ENCODE measurements around the gene CAMTA1.
"Not testable (repeated sequence)": the region's sequence is repeated elsewhere in the genome, so short reads cannot be mapped to it uniquely, and the experiment has no call there.

Gene CAMTA1

DNA sequence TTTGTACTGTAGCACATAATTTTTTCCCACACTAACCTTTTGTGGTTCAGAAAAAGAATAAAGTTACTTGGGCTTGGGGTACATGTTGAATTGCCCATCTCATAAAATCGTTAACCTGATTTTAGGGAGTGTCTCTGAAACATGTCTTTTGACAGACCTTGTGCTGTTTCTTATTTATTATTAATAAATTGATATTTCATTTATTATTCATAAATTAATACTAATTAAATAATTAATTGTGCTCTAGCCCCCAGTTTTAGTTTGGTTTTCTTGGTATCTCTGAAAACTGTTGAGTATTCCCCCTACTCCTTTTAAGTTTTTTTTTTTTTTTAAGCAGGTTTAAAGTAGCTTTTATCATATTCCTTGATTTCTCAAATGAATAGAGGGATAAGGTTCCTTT, 27.9 kb downstream of the CAMTA1 start:
- DNase-seq, result no peak

DNA sequence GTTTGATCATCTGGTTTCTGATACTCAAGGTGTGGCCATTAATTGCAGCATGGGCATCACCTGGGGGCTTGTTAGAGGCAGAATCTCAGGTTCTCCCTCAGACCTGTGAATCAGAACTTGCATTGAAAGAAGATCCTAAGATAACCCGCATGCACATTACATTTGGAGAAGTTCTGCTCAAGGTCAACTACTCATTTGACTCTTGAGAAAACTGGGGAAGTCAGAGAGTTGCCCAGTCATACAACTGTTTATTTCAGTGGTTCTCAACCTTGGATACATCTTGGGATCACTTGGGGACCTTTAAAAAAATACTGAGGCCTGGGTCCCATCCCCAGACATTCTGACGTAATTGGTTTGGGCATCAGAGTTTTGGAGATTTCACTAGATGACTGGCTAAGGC, 30.5 kb downstream of the CAMTA1 start:
- DNase-seq, result no peak

DNA sequence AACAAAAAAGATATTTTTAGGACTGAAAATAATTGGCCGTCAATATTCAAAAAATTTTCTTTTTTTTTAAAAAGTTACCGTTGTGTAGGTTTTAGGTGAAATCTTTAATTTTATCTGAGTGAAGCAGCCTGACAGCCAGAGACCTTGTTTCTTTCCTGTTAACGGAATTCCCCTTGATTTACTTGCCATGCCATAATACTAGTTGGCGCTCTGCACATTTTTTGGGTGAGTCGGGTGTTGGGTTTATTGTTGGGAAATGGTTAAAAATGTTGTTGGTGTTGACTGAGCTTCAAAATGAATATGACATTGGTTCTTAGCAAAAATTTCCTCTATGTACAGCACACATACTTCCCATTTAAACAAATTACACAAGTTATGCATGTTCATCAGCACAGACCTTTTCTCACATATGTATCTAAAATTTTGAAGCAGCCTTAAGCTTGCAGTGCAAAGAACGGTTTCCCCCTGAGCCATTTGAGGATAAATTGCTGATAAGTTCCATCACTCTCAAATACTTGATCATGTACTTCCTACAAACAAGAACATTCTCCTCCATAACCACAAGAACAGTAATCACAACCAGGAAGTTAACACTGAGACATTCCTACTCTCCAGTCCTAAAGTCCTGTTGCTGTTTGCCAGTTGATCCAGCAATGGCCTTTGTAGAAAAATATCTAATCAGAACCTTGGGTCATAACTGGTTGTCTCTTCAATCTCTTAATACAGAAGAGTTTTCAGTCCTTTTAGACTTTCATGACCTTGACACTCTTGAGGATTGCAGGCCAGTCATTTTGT, 34.2 kb downstream of the CAMTA1 start:
- no peak for DNase-seq

DNA sequence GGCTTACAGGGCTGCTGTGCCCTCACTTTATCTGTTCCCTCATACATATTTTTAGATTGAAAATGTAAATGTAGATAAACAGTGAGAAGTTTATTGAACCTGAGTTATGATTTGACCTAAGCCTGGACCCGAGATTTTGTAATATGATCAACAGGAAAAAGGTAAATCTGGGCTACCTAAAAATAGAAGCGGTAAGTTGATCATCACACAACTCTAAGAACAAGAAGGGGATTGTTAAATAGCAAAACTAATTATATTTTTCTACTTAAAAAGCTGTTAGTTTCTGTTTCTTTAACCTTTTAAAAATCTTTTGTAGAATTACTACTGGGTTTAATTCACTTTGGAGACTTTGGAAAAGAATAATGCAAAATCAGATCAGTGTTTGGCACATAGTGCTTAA, 35.6 kb downstream of the CAMTA1 start:
- no peak for DNase-seq

DNA sequence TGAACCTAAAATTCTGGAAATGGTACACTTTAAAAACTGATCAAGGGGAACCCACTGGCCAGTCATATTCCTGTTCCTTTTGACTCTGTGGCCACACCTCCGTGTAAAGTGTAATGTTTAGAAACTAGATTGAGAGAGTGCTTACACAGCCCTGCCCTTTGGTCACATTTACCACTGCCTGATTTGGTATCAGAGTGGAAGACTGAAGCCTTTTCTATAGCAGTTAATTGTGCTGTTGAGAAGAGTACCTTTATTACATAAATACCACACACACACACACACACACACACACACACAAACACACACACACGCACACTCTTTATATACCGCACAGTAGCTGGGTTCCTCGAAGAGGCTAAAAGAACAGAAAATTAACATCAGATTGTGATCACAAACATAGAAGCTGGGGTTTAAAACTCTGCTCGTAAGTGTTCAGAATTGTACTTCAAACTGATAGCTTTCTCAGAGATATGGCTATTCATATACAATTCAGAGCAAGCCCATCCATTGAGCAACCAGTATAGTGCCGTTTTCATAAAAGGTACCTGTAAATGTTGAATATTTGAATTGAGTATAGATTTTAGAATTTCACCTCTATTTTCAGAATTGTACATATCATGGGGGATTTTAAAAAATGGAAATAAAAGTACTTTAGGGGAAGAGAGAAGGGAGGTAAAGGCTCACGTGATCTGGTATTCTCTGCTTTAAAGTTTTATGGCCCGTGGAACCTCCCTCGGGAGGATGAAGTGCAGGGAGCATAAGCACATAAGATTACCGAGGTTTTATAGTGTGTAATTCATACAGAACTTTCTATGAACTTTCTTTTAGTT, 37.5 kb downstream of the CAMTA1 start:
- no peak for DNase-seq

DNA sequence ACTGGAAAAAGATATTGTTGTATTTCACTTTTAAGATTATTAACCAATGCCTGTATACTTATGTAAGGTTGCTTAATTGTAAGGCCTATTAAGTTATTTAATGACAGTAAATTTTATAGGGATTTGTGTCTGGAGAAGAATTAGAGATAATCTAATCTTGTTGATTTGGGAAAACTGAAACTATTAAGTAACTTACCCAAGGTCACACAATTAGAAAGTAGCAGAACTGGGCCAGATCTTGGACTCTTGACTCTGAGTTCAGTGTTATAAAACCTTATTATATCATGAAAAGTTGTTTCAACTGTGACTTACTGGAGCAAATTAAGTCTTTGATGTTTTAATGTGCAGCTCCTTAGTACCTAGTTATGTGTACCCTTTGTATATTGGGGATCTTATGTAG, 38.5 kb downstream of the CAMTA1 start:
- DNase-seq, result no peak

DNA sequence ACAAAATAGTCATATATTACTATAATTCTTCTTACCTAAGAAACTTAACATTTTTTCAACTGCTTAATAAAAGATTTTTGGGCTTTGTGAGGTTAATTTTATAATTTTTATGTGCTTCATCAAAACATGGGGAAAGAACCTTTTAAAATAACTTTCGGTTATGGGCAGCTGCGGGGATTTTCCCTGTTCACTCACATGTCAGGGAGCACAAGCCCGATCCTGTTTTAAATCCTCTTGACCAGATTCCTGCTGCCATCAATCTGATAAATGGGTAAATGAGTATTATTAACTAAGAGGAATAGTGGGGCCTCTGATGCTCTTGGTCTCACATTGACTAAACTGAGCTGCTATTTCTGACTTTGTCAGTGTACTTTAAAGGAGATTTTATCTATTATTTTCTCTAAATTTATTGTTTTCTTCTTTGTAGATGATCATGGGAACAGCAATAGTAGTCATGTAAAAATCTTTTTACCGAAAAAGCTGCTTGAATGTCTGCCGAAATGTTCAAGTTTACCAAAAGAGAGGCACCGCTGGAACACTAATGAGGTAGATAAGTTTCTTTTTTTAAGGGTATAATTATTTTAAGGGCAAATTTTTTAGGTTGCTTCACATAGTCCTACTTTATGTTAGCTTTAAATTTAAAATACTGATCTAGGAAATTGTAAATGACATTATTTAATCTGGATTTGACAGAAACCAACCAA, 39.6 kb downstream of the CAMTA1 start:
- DNase-seq, result no peak

DNA sequence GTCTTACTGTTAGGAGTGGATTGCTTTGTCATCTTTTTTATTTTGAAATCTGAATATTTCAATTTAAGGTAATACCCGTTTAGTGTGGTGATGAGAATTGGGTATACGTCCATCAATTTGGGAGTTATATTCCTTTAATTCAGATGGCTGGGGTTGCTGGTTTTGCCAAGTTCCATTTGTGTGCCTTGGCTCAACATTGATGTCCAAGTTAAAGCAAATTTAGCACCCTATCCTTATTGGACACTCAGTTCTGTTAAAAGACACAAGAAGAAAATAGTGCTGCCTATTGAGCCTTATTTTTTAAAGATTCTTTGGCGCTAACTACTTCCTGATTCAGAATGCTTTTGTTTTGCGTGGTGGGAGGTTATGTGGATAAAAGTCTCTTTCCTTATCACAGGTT, 40.6 kb downstream of the CAMTA1 start:
- DNase-seq, result no peak

DNA sequence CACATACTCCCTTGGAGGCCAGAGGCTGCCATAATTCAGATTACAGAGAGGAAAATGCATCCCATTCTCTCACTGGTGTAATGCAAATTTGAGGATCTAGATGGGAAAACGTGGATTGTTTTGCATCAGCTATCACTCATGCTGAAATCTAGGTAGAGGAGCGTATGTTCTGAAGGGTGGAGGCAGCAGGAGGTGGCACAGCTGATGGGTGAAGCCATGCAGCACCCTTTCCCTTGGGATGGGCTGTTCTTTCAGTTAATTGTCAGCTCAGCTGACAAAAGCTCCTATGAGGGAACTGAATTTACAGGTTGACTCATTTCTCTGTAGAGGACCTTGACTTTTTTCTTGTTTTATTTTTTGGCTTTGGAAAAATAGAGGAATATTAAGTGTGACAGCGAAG, 41.8 kb downstream of the CAMTA1 start:
- no peak for DNase-seq

DNA sequence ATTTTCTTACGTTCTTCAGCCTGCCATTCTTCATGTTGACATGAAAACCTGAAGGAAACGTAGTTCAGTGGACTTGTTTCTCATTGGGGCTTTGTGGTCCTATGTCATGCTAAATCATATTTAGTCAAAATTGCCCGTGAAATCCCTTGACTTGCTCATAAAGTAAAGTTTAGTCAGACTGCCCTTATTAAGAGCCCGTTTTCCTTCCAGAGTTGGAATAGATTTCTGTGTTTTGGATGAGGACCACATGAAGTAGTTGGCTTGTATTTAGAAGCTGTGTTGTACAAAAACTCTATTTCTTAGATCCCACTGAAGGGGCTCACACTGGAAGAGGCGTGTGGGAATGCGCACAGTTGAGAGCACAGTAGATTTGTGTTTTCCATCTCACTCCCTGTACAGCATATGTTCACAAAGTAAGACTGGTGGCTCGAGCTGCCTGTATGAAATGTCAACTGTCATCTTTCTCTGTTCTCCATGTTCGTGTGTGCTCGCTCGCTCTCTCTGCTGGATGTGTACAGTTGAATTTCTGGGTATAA, 42.4 kb downstream of the CAMTA1 start:
- DNase-seq, result no peak

DNA sequence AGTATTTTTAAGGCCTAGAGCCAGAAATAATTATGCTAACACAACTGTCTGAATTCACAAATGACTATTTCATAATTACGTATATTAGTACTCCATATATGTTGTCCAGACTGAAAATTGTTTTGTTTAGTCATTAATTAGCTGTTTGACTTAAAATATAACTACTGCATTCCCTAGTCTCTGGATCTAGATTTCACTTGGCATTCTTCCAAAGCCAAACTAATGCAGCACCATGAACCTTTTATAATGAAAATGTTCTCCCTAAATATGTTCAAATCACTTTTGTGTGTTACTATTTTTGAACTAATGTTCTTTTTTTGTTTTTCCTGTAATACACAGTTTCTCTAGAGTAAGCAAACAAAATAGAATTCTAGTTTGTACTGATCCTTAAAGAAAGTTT, 46.1 kb downstream of the CAMTA1 start:
- no peak for DNase-seq

DNA sequence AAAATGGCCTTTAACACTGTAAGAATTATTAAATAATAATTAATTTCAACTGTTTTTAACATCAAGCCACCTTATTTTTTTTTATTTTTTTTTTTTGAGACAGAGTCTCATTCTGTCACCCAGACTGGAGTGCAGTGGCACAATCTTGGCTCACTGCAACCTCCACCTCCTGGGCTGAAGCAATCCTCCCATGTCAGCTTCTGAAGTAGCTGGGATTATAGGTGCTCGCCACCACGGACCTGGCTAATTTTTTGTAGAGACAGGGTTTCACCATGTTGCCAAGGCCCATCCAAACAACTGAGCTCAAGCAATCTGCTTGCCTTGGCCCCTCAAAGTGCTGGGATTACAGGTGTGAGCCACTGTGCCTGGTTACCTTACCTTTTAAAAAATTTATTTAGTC, 46.8 kb downstream of the CAMTA1 start:
- not testable (repeated sequence) for DNase-seq

DNA sequence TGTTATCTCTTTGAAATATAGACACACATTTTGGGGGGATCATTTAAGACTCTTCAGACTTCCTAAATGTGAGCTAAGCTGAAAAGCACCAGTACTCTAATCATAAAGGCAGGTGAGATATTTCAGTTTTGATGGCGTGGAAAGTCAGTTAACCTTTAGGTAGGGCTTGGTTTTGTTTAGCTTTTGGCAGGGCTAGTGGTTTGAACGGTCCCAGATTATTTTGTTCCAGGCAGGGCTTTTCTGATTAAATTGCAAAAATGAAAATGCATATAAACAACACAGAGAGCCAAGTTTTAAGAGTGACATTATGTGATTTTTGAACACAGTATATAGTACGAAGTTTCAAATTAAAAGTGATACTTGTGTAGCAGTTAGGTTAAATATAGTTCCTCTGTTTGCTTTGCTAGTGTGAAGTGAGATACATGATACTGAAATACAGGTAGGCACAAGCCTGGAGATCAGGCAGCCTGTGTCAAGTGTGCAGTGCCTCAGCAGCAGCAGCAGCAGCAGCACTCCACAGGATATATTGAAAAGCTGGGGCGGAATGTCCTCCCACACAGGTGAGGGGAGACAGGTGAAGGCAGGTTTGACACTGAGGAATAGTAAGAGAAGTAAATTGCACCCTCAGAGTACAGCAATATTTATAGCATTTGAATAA, 47.4 kb downstream of the CAMTA1 start:
- no peak for DNase-seq

DNA sequence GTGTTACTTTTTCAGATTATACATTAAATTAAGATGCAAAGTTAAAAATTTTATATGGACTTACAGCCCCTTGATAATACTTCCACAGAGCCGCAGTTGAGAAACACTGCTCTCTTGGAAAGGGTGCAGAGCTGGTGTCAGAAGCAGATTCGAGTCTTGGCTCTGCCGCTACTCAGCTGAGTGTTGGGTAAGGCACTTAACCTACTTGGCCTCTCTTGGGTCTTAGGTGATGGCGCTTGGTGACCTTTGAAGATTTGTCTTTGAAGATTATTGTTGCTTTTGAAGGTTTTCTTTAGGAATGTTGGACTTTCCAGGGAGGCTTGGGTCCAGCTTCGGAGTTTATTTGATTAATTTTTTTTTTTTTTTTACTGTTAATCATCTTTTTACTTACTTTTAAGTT, 48.5 kb downstream of the CAMTA1 start:
- DNase-seq, result no peak

DNA sequence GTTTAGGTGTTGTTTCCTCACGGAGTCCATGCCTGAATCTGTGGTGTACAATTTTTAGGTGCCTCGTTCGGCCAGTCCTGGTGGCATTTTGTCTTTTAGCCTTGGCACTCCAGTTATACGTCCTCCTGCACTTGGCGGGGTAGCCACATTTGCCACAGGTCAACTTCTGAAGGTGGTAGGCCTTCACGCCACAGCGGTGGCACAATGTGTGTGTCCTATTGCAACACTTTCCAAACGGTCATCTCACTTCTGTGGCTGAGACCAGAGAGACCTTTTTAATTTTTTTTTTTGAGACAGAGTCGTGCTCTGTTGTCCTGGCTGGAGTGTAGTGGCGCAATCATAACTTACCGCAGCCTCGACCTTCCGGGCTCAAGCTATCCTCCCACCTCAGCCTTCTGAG, 49.1 kb downstream of the CAMTA1 start:
- no peak for DNase-seq

DNA sequence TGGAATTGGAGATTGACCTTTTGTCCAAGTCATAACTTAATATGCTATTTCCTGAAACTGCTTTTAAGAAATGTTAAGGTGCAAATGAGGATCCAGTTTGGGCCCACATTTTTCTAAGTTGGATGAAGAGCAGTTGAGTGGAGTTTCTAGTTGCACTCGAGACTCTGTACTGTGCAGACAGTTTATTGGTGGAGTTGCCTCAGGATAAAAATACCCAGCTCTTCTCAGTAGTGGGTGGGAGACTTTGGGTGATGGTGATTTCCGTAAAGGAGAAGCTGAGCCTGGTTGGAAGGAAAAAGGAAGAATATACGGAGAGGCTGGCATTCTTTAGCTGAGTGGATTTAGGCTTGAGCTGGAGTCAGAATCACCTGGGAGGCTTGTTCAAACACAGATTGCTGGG, 49.9 kb downstream of the CAMTA1 start:
- DNase-seq, result no peak

DNA sequence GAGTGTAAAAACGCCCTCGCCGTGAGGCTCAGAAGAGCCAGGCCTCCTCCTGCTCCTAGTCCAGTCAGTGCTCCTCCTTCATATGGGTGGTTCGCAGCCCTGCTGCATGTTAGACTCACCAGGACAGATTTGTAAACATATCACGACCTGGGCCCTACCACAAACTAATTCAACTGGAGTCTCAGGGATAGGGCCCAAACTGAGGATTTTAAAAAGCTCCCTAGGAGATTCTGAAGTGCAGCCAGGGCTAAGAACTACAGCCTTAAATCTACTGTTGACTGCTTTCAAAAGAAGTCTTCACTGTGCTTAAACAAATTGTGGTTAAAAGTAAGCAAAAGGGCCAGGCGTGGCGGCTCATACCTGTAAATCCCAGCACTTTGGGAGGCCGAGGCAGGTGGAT, 57.0 kb downstream of the CAMTA1 start:
- no peak for DNase-seq

DNA sequence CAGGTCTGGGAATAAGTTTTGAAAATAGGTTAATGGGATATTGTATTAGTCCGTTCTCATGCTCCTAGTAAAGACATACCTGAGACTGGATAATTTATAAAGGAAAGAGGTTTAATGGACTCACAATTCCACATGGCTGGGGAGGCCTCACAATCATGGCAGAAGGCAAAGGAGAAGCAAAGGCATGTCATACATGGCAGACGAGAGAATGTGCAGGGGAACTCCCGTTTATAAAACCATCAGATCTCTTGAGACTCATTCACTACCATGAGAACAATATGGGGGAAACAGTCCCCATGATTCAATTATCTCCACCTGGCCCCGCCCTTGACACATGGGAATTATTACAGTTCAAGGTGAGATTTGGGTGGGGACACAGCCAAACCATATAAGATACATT, 60.5 kb downstream of the CAMTA1 start:
- DNase-seq, result not testable (repeated sequence)

DNA sequence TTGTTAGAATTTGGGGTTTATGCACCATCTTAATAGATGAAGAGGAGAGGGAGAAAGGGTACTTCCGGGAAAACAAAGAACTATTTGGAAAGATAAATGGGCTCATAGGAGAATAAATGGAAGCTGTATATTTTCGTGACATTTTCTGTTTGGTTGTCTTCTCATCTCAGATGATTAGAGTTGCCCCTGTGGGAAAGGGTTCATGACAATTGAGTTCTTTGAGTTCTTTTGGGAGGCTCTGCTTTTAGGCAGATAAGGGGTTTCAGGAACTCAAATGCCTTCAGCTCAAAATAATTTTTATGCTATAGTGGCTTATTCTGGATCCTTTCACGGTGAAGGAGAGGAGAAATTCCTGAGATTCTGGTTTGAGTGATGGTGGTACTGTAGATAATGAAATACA, 63.6 kb downstream of the CAMTA1 start:
- no peak for DNase-seq

DNA sequence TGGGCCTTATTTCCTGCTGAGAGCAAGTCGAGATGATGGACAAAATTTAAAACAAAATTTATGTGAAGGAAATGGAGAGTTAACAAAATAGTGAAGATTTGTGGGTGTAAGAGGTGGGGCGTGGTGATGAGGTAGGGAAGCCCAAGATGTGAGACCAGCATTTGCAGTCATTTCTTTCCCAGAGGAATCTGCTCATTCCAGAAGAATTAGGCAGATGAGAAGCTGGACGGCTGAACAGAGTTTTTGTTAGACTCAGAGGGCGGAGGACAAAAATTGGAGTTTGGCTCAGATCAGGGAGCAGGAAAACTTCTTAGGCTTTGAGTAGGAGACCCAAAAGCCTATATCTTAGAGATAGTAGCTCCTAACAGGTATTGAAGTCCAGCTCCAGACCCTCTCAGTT, 65.3 kb downstream of the CAMTA1 start:
- DNase-seq, result no peak

DNA sequence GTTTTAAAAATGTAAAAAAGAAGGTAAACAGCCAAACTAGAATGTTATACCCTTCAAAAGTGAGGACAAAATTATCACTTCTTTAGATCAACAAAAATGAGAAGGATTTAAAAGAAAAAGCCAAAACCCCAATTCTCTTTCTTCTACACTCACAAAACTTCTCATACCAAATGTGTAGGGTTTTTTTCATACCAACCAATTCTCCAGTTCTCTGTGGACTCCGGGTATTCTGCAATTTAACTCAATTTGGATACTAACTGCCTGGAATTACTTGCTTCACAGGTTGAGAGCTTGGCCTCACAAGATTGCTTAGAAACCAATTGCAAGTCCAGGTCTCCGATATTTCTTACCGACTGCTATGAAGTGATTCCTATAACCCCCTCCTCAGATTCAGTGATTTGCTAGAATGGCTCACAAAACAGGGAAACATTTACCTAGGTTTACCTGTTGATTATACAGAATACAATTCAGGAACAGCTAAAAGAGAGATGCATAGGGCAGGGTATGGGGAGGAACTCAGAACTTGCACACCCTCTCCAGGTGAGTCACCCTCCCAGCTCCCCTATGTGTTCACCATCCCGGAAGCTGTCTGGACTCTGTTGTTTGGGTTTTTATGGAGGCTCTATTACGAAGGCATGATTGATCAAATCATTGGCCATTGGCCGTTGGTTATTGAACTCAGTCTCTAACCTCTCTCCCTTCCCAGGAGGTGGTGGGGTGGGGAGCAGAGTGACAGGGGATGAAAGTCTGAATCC, 67.1 kb downstream of the CAMTA1 start:
- DNase-seq, result no peak

DNA sequence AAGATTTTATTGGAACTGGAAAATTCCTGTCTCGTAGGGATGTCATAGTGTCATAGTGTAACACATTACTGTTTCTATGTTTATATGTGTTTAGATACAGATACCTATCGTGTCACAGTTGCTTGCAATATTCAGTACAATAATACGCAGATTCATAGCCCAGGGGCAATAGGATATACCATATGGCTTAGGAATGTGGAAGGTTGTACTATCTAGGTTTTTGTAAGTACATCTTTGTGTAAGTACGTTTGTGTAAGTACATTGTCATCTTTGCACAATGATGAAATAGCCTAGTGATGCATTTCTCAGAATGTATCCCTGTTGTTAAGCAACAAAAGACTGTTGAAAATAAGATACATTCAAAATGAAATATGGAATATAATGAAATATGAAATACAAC, 68.9 kb downstream of the CAMTA1 start:
- DNase-seq, result no peak

Measured in Kasumi-1 (cell line).